Measurements from ENCODE around the gene RPL12. TPM values are rescaled to one million over a fixed set of nuclear protein-coding genes. Genes with fewer than 3 reads are reported as not detected.

Gene RPL12
- total RNA-seq, 1 donor: 1,103 TPM

- H3K36me3 ChIP-seq (ENCODE audit: insufficient read depth, low read length): peaks cover 61% of the 10 kb centered on the region
- H3K4me1 ChIP-seq (ENCODE audit: insufficient read depth, low read length): peaks cover 34% of the 10 kb centered on the region
- H3K4me3 ChIP-seq (ENCODE audit: insufficient read depth, low read length): peak overlapping the region; percentile 95
- no peak for TF ChIP-seq CTCF (IDR thresholded peaks at IDR 0.05; ENCODE audit: extremely low read depth, low read depth, low read length)
- H2AFZ ChIP-seq (ENCODE audit: low read length): no peak overlapping the region
- H3K4me2 ChIP-seq (ENCODE audit: insufficient read depth, low read length): peak overlapping the region; percentile 96
- H3K27me3 ChIP-seq (ENCODE audit: insufficient read depth, low read length): no peaks in the 10 kb centered on the region
- H3K79me2 ChIP-seq (ENCODE audit: insufficient read depth, low read length): peaks cover 48% of the 10 kb centered on the region
- peaks cover 9% of the 10 kb centered on the region for H3K9me3 ChIP-seq (ENCODE audit: low read depth, low read length)
- peak; percentile 52 for DNase-seq (ENCODE audit: insufficient read length, low spot score, missing footprints)
- peaks cover 49% of the 10 kb centered on the region for H4K20me1 ChIP-seq (ENCODE audit: insufficient read depth, low read length)
- peak overlapping the region; percentile 92 for H3K27ac ChIP-seq (ENCODE audit: low read depth, low read length)
These were observed 1.8 kb downstream of the RPL12 start for GRCh38 chr9:127449332-127449966.

GRCh38 chr9:127448112-127448805 is 2.9 kb downstream of the RPL12 start:
- Histone ChIP-seq H3K4me3 (ENCODE audit: insufficient read depth, low read length) (peak overlapping the region; percentile 95), H3K9me3 (ENCODE audit: low read depth, low read length) (peaks cover 14% of the 10 kb centered on the region), H3K27ac (ENCODE audit: low read depth, low read length) (peak overlapping the region; percentile 44), H3K79me2 (ENCODE audit: insufficient read depth, low read length) (peaks cover 48% of the 10 kb centered on the region), H3K36me3 (ENCODE audit: insufficient read depth, low read length) (peaks cover 70% of the 10 kb centered on the region), H2AFZ (ENCODE audit: low read length) (no peak overlapping the region), H4K20me1 (ENCODE audit: insufficient read depth, low read length) (peaks cover 49% of the 10 kb centered on the region), H3K4me1 (ENCODE audit: insufficient read depth, low read length) (peaks cover 34% of the 10 kb centered on the region), H3K4me2 (ENCODE audit: insufficient read depth, low read length) (peak overlapping the region; percentile 96), H3K27me3 (ENCODE audit: insufficient read depth, low read length) (no peaks in the 10 kb centered on the region)
- no peak for TF ChIP-seq CTCF (IDR thresholded peaks at IDR 0.05; ENCODE audit: extremely low read depth, low read depth, low read length)
- DNase-seq (ENCODE audit: insufficient read length, low spot score, missing footprints): no peak

- TF ChIP-seq CTCF (IDR thresholded peaks at IDR 0.05; ENCODE audit: extremely low read depth, low read depth, low read length): no peak
- H3K79me2 ChIP-seq (ENCODE audit: insufficient read depth, low read length): peaks cover 45% of the 10 kb centered on the region
- H2AFZ ChIP-seq (ENCODE audit: low read length): no peak overlapping the region
- H3K4me3 ChIP-seq (ENCODE audit: insufficient read depth, low read length): peak overlapping the region; percentile 95
- DNase-seq (ENCODE audit: insufficient read length, low spot score, missing footprints): no peak
- H3K36me3 ChIP-seq (ENCODE audit: insufficient read depth, low read length): peaks cover 76% of the 10 kb centered on the region
- H4K20me1 ChIP-seq (ENCODE audit: insufficient read depth, low read length): peaks cover 49% of the 10 kb centered on the region
- peaks cover 14% of the 10 kb centered on the region for H3K9me3 ChIP-seq (ENCODE audit: low read depth, low read length)
- H3K4me1 ChIP-seq (ENCODE audit: insufficient read depth, low read length): peaks cover 31% of the 10 kb centered on the region
- H3K27me3 ChIP-seq (ENCODE audit: insufficient read depth, low read length): no peaks in the 10 kb centered on the region
- H3K4me2 ChIP-seq (ENCODE audit: insufficient read depth, low read length): no peak overlapping the region
- H3K27ac ChIP-seq (ENCODE audit: low read depth, low read length): peak overlapping the region; percentile 44
These were observed 3.6 kb downstream of the RPL12 start for GRCh38 chr9:127447416-127448111.

All from osteoblast (primary cell).